GM20431 (cell line): Measurements from ENCODE around the gene HPS4.
"Not testable (repeated sequence)": the region's sequence is repeated elsewhere in the genome, so short reads cannot be mapped to it uniquely, and the experiment has no call there.

ENCODE experiments used
- in situ Hi-C: fragments of 300-500 bp; cut with MseI, MboI; formaldehyde crosslinking; loops from one replicate; pipeline ENCODE4 v1.15.0; 2020; ENCODE audit warnings: low sequenced_read_pairs; ENCODE audit not compliant: unreplicated experiment

The HPS4 gene

DNA sequence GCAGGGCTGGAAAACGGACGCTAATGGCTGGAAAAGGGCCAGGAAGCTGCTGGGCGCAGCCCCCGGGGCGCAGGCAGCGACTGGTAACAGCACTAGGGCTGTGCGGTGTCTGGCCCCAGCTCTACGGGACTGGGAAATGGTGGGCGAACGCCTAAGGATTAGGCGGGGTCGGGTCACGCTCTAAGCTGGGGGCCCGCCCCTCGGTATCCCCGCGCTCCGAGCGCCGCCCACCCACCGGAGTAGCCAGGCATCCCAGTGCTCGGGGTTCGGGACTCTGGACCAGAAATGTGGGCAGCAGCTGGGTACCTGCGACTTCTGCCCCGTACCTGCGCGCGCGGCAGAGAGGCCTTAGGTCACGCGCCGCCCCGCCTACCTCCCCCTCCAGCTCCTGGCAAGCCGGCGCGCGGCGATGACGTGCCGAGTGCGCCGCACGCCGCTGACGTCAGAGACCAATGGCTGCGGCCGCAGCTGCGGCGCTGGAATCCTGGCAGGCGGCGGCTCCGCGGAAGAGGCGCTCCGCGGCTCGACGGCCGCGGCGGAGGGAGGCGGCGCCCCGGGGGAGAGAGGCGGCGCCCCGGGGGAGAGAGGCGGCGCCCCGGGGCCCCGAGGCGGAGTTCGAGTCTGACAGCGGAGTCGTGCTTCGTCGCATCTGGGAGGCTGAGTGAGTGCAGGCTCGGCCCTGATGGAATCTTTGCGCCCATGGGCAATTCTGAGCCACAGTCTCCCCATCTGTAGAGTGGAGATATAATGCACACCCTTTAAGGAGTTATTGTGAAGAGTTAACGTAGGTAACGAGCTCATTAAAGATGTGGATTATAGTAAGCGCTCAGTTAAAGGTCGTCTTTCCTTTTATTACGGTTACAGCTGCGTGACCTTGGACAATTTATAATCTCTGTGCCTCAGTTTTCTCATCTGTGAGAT lies at the start of gene HPS4, which contains the start of gene SRRD:
HPS4 (minus strand) TSS at position 345 of the 921 bp plus-strand sequence. CDS start 2,021 bp downstream, outside the sequence.
SRRD (plus strand) TSS at position 439 of the 921 bp plus-strand sequence; CDS start at position 453, 14 bp downstream.
- in situ Hi-C loops: no loop called here

DNA sequence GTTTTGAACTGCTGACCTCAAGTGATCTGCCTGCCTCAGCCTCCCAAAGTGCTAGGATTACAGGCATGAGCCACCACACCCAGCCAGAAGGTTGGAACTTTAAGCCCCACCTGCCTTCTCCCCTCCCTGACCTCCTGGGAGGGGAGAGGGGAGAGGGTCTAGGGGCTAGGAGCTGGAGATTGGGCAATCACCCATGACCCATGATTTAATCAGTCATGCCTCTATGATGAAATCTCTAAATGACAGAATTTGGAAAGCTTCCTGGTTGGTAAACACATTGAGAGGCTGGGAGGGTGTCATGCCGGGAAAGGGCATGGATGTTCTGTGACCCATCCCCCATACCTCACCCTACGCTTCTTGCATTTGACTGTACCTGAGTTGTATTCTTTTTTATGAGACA lies 45.8 kb upstream of the HPS4 start:
- in situ Hi-C loops: no loop called here

DNA sequence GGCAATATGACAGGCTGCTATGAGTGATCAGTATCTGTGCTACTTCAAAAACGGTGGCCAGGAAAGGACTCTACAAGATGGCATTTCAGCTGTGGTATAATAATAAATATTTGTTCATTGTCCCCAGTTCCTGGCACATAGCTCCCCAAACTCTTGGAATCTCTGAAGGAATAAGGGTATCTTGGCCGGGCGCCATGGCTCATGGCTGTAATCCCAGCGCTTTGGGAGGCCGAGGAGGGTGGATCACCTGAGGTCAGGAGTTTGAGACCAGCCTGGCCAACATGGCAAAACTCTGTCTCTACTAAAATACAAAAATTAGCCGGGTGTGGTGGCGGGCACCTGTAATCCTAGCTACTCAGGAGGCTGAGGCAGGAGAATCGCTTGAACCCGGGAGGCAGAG lies 44.9 kb upstream of the HPS4 start:
- in situ Hi-C loops: not testable (repeated sequence)

DNA sequence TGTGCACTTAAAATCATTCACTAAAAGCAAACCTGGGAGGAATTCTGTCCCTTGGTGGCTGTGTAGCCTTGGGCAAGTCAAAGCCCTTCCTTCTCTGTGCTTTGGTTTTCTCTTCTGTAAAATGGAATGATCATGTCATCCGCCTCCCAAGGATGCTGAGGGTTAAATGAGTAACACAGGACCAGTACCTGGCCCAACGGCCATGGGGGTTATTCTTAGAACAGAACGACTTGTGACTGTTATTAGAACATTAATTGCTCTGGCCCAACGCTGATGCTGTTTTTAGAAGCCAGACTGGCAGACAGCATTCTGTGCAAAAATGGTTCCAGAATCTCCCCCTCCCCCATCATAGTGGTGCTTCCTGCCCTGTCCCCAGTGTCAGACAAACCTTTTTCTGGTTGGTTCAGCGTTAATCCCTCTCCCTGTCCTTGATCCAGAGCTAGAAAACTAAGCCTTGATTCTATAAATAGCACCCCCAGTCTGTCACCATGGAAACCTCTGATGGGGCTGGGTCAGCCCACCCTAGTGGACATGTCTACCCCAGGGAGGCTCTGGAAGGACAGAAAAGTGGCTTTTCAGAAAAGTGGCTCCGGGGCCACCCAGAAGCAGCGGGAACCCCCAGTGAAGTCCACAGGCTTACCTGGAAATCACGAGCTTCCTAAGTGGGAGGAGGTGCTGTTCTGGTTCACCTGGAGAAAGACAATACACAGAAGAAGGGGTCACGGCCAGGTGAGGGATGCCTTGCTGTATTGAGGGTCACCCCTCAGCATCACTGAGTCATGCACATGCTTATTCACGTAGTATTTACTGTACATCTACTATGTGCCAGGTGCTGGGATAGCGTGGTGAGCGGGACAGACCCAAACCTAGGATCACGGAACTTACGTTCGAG lies 44.2 kb upstream of the HPS4 start:
- in situ Hi-C loops: no loop called here

DNA sequence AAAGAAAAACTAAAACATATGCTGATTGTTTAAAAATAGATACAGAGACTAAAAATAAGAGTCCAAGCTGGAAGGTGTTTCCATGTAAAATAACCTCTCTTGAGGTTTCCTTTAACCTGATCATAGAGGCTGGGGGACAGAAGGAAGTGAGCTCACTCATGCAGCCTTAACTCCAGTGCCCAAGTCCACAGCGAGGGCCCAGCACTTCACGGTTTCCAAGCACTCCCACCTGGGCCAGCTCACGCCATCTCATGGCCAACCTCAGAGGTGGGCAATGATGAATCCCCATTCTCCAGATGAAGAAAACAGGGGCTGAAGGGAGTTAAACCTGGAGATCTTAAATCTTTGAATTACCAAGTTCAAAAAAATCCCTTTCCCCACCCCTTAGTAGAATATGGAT lies 43.6 kb upstream of the HPS4 start:
- in situ Hi-C loops: no loop called here

DNA sequence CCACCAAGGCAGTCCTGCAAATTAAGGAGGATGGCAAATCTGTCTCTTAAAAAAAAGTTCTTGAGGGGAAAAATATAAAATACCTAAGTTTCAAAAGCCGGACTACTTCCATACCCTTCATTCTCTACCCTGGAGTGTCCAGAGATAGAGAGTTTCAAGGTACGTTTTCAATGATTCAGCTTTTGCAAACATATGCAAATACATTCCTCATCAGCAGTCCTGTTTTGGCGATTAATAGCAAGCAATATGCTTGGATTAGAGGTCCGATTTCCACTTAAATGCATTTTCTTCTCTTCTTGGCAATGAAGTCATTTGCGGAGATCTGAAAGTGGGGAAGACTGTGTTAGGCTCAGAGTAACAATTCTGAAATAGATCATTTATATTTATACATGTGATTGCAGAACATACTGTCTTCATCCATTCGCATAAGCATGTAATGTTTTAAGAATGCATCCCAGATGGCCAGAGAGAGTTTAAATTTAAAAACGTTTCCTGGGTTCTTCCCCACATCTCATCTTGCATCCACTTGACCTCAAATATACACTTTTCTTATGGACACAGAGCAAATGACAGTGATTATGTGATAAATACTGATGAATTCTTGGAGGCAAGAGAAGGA lies 42.5 kb upstream of the HPS4 start:
- in situ Hi-C loops: no loop called here

DNA sequence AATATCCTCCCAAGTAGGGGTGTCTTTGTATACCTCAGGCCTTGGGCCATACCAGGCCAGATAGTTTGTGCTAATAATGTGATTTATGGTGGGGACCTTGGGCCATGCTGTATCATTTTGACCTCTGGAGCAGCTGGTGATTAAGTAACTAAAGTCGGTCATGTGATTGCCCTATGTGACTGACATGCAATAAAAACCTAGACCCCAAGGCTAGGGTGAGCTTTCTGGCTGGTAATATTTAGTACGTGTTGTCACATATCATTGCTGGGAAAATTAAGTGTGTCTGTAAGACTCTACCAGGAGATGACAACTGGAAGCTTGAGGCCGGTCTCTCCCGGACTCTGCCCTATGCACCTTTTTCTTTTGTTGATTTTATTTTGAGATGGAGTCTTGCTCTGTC lies 41.3 kb upstream of the HPS4 start:
- in situ Hi-C loops: no loop called here

DNA sequence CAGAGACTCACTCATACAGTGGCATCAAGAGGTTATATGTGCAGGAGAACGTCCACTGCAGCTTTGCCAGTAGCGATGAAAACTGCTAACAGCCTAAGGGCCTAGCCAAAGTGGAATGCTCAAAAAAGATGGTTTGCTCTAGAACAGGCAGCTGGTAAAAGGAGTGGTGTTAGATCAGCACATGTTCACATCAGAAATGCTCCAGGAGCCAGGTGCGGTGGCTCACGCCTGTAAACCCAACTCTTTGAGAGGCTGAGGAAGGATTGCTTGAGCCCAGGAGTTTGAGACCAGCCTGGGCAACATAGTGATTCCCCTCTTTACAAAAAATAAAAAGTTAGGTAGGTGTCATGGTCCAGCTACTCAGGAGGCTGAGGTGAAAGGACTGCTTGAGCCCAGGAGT lies 39.0 kb upstream of the HPS4 start:
- in situ Hi-C loops: no loop called here

DNA sequence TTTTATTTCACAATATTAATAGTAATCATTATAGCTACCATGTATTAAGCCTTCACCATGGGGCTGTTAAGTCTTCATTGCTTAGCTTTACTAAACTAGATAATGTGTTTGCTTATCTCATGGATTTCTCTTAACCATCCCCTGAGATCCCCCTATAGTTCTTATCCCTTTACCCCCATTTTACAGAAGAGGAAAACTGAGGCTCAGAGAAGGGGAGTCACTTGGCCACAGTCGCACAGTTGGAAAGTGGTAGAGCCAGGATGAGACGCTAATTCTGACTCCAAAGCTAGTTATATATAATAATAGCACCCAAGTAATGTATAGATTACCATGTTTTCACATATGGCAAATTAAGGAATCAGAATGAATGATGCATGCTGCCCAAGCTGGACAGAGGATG lies 38.4 kb upstream of the HPS4 start:
- in situ Hi-C loops: no loop called here

DNA sequence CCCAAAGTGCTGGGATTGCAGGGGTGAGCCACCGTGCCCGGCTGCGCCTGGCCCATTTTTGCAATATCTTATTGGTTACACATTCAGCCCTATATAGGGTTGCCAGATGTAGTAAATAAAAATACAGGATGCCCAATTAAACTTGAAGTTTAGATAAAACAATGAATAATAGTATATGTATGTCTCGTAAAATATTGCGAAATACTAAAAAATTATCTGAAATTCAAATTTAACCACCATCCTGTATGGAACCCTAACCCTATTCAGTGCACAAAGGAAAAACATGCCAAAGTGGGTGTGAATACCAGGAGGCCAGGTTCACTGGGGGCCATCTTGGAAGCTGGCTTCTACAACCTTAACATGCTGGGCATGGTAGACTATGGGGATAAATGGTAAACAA lies 33.8 kb upstream of the HPS4 start:
- in situ Hi-C loops: no loop called here

DNA sequence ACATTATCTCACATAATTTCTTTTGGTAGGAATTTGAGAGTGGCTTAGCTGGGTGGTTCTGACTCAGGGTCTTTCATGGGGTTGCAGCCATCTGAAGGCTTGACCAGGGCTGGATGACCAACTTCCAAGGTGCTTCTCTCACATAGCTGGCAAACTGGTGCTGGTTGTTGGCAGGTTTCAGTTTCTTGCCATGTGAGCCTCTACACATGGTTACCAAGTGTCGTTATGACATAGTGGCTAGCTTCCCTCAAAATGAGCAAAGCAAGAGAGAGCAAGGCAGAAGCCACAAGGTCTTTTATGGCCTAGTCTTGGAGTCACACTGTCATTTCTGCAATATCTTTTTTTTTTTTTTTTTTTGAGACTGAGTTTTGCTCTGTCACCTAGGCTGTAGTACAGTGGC lies 32.9 kb upstream of the HPS4 start:
- in situ Hi-C loops: no loop called here

DNA sequence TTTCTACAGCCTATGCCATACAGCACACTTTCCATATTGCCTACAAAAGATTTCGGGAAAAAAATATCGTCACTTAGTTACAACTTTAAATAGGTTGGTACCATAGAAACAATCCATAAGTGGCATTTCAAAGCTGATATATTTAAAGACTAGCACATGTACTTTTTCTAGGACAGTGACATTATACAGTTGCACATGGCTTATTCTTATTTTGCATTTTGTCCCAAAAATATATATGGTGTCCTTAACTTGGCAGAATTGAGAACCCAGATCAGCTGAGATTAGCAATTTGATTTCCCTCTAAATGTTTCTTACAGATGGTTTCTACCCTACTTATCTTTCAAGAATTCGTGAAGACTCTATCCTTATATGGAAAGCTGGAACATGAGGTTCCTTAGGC lies 32.3 kb upstream of the HPS4 start:
- in situ Hi-C loops: no loop called here

DNA sequence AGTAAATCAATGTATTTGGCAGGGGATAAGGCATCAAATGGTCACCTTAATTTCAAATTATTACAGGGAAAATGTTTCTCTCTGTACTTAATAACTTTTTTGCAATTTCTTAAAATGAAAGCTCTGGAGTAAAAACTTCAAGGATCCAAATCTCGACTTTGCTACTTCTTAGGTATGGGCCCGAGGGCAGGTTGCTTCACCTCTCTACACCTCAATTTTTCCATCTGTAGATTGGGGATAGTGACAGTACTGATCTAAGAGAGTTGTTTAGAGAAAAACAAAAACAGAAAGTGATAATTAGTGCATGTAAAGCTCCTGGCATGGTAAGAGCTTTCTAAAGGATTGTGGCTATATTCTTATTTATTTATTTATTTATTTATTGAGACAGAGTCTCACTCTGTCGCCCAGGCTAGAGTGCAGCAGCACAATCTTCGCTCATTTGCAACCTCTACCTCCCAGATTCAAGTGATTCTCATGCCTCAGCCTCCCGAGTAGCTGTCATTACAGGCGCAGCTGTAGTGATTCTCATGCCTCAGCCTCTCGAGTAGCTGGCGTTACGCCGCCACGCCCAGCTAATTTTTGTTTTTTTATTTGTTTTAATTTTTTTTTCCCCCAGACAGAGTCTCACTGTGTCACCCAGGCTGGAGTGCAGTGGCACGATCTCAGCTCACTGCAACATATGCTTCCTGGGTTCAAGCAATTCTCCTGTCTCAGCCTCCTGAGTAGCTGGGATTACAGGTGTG lies 31.0 kb upstream of the HPS4 start:
- in situ Hi-C loops: no loop called here

DNA sequence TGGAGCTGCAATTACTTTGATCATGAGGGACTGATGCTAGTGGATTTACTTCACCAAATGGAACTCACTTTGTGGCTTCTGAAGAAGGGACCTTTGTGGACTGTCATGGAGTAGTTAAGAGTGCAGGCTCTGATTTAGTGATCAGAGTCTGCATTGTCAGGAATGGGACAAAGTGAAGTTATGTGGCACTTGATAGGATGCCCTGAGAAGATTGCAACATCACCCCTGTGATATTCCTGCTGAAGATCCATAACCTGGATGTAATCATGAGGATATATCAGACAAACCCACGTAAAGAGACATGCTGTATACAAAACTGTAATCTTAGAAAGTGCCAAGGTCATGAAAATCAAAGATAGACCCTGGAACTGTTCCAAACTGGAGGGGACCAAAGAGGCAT lies 30.3 kb upstream of the HPS4 start:
- in situ Hi-C loops: no loop called here

DNA sequence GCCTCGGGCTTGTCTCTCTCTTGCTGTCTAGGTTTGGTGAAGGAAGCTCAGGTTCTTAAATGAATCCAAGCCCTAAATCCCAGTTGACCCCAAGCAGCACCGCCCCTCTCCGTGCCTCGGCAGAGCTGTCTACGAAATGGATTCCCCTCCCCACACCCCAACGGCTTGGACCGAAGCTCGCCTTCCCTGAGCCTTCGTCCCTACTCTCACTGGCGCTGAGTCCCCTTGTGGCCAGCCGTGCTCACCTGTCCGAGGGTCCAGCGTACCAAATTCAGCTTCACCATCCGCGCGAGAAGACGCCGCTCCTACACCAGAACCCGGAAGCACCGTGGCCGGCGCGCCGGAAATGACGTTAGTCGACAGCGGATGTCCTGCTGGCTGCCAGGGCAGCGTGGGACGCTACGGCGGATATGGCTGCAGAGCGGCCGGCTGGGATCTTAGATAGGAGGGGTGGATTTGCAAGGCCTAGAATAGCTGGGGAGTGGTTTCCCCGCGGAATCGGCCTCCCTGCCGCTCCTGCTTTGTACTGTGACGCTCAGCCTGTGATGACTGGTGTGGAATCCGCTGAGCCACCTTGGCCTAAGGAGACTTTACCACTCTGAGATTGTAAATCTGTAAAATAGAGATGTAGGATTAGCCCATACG lies 28.7 kb upstream of the HPS4 start, which contains the start of gene TFIP11:
TFIP11 (minus strand) TSS at position 325 of the 645 bp plus-strand sequence. CDS start 2,201 bp downstream, outside the sequence.
- in situ Hi-C loops: no loop called here

DNA sequence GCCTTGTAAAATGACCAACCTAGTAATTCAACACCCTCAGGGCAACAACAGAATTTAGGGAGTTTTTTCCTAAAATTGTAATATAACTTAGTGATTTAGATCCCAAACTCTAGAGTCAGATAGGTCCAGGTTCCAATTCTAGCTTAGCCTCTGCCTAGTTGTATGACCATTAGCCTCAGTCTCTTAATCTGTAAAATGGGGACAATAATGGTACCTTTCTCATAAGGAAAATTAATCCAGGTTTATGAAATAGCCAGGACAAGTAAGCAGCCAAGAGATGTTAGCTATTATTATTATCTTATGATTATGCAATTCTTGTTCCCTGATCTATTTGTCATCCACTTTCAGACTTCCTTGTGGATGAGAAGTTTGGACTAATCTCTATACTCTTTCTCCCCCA lies 24.6 kb upstream of the HPS4 start:
- in situ Hi-C loops: no loop called here

DNA sequence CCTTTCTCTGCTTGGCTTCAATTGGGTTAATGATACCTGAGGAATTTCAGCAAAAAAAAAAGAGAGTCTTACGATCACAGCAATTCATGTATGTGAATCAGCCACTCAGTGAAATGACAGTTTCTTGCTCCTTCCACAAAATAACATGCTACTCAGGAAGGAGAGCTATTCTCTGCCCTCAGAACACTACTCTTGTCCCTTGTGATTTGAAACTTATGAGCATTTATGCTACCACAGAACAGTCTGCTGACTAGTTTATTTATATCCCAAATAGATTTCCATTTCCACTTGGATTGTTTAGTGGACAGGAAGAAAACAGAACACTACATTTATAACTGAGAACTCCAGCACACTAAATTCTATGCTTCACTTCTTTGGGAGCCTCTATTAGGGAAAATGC lies 20.2 kb upstream of the HPS4 start:
- in situ Hi-C loops: no loop called here

DNA sequence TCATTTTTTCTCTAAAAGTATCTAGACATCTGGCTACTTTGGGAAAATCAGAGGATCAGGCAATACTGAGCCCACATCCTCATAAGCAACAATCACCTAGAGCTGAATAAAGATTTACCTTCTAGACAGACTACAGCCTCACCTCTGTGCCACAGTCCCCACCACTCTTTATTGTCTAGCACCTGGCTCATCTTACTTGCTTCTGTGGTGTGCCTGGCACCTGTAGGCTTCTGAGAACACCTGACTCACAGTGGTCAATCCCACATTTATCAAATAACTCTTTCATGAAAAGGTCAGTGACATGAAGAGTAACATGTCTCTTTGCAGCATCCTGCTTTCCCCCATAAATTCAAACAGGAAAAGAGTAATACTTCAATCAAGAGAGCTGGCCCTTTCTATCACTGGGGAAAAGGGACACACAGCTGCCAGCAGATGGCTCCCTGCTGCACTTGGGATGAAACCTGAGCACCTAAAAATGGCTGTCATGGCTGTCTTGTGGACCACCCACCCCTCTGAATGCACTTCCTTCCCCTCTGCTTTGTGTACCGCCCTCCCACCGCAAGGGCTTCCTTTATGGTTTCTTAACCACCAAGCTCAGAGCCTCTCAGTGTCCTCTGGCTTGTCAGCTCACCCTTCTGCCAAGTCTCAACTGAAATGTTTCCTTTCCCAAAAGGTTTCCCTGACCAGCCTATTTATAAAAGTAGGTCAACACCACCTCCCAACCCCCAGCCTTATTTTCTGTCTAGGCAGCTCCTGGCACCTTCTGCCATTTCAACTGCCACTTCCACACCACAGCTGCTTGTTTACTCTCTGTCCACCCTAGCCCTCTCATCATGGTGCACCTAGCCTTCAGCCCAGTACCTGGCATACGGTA lies 19.3 kb upstream of the HPS4 start:
- in situ Hi-C loops: no loop called here
